ENCODE data around the gene GDE1.
"Not testable (repeated sequence)": the region's sequence is repeated elsewhere in the genome, so short reads cannot be mapped to it uniquely, and the experiment has no call there.

GDE1 gene, protein sequence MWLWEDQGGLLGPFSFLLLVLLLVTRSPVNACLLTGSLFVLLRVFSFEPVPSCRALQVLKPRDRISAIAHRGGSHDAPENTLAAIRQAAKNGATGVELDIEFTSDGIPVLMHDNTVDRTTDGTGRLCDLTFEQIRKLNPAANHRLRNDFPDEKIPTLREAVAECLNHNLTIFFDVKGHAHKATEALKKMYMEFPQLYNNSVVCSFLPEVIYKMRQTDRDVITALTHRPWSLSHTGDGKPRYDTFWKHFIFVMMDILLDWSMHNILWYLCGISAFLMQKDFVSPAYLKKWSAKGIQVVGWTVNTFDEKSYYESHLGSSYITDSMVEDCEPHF

GRCh38 chr16:19521471-19522396 lies at the start of gene GDE1:
TSS of gene GDE1 (minus strand) at chr16:19522098. CDS start at chr16:19521964, 134 bp downstream.
- DNase-seq (ENCODE audit: low read depth in 2 of 2) = peak; percentile 92 to 95

DNA sequence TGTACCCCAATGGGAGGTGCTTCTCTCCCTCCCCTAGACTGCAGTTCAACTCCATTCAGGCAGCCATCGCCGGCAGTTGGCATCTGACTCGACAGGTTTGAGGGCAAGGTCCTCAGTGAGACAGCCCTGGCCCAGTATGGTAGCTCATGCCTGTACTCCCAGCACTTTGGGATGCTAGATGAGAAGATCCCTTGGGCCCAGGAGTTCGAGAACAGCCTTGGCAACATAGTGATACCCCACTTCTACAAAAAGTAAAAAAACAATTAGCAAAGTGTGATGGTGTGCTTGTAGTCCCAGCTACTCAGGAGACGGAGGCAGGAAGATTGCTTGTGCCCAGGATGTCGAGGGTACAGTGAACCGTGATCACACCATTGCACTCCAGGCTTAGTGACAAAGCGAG lies 45.7 kb upstream of the GDE1 start:
- no peak for DNase-seq (ENCODE audit: low read depth in 2 of 2)

DNA sequence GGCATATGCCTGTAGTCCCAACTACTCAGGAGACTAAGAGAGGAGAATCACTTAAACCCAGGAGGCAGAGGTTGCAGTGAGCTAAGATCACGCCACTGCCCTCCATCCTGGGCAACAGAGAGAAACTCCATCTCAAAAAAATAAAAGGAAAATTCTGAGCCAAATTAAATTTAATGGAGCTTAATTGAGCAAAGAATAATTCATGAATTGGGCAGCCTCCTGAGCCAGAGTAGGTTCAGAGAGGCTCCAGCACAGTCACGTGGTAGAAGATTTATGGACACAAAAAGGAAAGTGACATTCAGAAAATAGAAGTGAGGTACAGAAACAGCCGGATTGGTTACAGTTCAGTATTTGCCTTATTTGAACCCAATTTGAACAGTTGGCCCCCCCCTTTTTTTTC lies 44.5 kb upstream of the GDE1 start:
- no peak for DNase-seq (ENCODE audit: low read depth in 2 of 2)

GRCh38 chr16:19563377-19563776 lies 41.5 kb upstream of the GDE1 start:
- no peak for DNase-seq (ENCODE audit: low read depth in 2 of 2)

DNA sequence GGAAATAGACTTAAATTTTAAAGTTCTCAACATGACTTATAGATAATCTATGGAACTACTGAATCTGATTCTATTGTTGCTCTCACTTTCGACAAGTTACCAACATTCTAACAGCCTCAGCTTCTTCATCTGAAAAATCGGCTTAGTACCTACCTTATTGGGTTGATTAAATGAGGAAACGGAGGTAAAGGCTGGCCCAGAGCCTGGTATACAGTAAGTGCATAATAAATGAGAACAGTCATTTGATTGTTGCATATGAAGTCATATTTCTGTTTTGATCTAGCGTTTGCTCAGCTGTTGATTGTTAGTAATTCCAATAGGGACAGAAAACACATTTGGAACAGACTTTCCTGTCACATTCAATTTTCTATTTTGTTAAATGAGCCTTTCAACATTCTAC lies 38.2 kb upstream of the GDE1 start:
- DNase-seq (ENCODE audit: low read depth in 2 of 2) = no peak

DNA sequence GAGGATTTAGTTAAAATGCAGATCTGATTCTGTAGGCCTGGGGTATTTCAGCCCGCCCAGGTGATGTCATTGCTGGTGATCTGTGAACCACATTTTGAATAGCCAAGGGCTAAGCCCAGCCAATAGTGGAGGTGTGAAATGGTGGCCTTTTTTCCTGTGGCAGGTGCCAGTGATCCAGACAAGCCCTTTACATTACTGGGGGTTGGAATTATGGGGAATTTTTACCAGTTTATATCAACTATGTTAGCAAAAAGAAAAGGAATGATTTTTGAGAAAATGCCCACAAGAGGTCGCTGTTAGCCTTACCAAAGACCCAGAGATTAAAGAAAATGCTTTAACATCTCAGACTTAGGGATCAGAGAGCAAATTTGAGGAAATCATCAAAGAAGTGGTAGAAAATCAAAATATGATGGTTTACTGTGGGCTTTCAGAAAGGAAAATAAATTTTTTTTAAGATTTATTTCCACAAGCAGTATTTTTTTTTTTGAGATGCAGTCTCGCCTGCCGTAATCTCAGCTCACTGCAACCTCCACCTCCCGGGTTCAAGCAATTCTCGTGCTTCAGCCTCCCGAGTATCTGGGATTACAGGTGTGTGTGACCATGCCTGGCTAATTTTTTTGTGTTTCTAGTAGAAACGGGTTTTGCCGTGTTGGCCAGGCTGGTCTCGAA lies 37.5 kb upstream of the GDE1 start:
- DNase-seq (ENCODE audit: low read depth in 2 of 2) = no peak

GRCh38 chr16:19555938-19556771 lies 34.3 kb upstream of the GDE1 start:
- DNase-seq (ENCODE audit: low read depth in 2 of 2) = peak in 1 of 2 experiments; percentile 19

DNA sequence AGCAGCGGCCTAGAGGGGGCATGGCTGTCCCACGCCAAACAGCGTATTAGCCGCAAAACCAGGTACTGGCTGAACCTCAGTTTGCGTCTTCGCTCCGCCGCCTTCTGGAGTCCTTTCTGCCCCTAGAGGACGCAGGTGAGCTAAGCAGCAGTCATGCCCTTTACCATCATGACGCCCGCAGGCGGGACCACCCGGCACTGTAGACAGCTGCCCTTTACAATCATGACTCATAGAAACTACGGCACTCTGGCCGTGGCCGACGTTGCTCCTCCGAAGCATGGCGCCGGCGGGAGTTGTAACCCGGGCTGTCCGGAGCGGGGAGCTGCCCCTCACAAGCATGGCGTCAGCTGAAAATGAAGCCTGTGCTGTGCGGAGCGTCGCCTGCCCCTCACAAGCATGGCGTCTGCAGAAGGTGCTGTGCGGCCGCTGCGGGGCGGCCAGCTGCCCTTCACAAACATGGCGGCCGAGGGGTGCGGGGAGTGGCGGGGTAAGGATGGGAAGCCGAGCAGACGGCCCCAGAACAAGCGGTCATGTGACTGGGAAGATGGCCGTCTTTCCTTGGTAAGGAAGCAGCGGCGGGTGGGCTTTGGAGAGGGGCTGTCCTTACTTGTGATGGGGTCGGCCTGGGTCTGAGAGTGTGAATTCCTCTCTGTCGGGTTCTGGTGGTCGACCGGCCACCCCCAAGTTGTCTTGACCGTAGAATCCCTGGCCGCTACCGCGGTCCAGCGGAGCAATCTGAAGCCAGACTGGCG lies 33.5 kb upstream of the GDE1 start, which contains the start of gene VPS35L:
TSS of gene VPS35L (plus strand) at position 518 of the 752 bp plus-strand sequence. CDS start at position 545, 27 bp downstream.
- peak; percentile 89 to 93 for DNase-seq (ENCODE audit: low read depth in 2 of 2)

DNA sequence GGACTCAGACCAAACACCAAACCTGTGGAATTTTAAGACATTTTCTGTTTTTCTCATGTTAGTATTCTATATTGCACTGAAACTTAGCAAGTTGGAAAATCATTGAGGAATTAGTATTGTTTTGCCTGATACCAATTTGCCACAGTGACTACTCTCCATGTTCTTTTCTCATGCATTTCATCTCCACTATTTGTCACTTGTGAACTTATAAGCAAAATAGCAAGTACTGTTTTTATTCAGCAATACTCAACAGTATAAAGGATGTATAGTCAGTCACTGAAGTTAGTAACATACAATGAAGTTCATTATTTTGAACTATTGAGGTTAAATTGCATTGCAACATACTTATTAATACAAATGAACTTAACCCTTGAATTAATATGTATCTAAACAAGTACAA lies 27.8 kb upstream of the GDE1 start:
- DNase-seq (ENCODE audit: low read depth in 2 of 2) = no peak

DNA sequence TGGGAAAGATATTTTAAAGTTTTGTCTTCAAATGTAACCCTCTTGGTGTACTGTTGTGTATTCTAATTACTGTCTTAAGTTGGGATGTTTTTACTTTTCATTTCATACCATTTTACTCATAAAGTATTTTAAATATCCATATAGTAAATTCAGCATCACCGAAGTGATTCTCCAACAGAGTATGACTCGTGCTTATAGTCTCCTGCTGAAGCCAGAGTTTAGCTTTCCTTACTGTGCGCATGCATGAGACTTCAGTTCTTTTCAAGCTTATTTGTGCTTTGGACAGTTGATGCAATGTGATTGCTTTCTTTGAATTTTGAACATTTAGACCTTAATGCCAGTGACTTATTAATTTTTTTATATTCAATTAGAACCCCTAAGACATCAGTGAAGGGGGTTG lies 26.2 kb upstream of the GDE1 start:
- DNase-seq (ENCODE audit: low read depth in 2 of 2) = no peak

DNA sequence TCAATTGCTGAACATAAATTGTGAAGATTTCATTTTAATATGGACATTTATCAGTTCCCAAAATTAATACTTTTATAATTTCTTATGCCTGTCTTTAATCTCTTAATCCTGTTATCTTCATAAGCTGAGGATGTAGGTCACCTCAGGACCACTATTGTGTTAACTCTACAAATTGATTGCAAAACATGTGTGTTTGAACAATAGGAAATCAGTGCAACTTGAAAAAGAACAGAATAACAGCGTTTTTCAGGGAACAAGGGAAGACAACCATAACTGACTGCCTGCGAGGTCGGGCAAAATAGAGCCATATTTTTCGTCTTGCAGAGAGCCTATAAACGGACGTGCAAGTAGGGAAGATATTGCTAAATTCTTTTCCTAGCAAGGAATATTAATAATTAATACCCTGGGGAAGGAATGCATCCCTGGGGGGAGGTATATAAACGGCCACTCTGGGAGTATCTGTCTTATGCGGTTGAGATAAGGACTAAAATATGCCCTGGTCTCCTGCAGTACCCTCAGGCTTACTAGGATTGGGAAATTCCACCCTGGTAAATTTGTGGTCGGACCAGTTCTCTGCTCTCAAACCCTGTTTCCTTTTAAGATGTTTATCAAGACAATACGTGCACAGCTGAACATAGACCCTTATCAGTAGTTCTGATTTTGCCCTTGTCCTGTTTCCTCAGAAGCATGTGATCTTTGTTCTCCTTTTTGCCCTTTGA lies 21.5 kb upstream of the GDE1 start:
- not testable (repeated sequence) for DNase-seq (ENCODE audit: low read depth in 2 of 2)

GRCh38 chr16:19542138-19542821 lies 20.4 kb upstream of the GDE1 start:
- no peak for DNase-seq (ENCODE audit: low read depth in 2 of 2)

DNA sequence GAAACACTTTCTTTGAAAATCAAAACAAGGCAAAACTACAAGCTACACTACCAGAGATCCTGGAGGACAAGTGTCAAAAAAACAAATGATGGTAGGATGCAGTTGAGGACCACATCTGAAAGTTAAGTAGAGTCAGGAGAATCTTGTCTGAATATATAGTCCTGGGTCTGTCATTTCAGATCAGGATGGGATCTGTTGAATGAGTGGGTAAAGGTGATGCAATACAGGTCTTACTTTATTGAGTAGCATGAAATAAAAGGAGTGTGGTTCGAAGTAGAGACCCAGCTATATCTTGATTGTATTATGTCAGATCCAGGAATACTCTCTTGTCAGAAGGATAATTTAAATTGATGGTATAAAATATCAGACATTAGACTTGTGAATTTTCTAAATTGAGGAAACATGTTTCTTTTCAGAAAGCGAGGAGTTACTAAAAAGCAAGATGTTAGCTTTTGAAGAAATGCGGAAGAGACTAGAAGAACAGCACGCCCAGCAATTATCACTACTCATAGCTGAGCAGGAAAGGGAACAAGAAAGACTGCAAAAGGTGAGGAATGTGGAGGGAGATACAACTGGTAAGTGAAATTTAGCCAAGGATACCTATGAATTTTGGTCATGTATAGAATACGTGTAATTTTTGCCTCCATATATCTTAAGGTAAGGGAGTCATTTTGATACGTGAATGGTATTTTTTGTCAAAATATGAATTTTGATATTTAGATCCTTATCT lies 18.5 kb upstream of the GDE1 start:
- DNase-seq (ENCODE audit: low read depth in 2 of 2) = no peak

DNA sequence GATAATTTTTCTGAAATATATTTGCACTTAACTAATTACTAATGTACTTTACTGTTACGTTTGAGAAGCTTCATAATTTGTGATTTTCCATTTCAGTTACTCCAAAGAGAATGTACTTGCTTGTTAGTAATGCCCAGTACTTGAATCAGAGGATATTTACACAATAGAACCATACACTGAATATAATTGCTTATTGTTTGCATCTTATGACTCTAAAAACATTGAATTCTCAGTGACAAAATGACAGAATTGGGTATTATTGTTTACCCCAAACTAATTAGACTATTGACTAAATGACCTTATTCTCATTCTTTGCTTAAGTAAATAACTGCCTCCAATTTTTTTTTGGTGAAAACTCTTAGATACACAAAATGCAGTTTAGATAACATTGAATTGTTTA lies 10.7 kb upstream of the GDE1 start:
- no peak for DNase-seq (ENCODE audit: low read depth in 2 of 2)

DNA sequence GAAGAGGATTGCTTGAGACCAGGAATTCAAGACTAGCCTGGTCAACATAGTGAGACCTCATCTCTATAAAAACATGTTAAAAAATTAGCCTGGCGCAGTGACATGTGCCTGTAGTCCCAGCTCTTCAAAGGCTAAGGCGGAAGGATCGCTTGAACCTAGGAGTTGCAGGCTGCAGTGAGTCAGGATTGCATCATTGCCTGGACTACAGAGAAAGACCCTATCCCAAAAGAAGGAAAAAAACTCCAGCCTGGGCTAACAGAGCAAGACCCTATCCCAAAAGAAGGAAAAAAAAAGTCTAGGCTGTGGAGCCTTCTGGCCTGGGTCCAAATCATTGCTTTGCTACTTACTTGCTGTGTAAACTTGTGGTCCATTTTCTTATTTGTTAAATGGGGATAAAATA lies 6.8 kb upstream of the GDE1 start:
- DNase-seq (ENCODE audit: low read depth in 2 of 2) = no peak

DNA sequence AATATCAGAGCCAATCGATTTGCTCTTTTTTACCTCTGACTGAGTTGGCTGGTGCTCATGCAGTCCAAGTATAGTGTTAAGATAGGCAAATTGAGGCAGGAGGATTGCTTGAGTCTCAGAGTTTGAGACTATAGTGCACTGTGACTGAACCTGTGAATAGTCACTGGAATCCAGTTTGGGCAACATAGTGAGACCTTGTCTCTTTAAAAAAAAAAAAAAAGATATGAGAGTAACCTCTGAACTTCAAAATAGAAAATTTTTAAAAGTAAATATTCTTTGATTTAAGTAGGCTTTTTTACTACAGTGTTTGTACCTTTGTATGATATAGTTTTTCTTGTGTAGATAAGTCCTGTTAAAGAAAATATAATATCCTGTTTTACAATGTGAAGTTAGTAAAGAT lies 5.3 kb upstream of the GDE1 start:
- no peak for DNase-seq (ENCODE audit: low read depth in 2 of 2)

GRCh38 chr16:19525385-19525723 lies 3.5 kb upstream of the GDE1 start:
- no peak for DNase-seq (ENCODE audit: low read depth in 2 of 2)

DNA sequence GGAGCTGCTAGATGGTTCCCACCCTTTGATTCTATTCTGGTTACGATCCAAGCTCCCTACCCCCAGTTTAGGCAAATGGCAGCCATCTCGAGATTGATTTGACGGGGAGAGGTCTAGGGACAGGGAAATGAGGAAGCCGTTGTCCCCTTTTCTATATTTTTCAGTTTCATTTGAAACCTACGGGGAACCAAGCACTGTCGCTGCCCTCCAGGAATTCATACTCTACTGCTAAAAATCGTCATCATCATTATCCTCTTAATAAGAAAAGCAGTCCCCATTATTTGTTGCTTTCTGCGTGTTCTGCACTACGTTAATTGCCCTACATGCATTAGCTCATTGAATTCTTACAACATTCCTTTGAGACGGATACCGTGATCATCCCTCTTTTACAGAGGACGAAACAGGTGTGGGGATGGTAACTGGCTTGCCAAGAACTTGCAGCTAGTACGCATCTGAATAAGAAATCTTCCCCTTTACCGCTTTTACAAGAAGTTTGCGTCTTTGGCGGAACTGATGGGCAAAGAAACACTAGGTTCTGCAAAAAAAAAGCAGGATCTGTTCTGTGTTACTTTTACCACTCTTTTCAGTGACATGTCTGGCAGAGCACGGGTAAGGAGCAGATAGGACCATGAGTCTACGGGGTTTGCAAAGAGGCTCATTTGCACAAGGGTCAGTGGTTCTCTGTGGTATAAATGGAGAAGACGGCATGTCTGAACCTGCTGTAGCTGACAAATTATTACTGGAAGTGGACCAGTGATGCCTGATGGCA lies 2.9 kb upstream of the GDE1 start:
- DNase-seq (ENCODE audit: low read depth in 2 of 2) = no peak

Data from stimulated activated CD4-positive, alpha-beta T cell treated with anti-CD3 and anti-CD28 coated beads, Interleukin-12 subunit alpha, Interleukin-12 subunit beta, amount 100 ng/mL, for 24 hours (primary cell).